ENCODE data around the gene PSMG3.

- TF ChIP-seq ARNT (IDR thresholded peaks at IDR 0.05) (no peak), SP1 (IDR thresholded peaks at IDR 0.05) (no peak), ZNF384 (IDR thresholded peaks at IDR 0.05) (no peak), HDGF (IDR thresholded peaks at IDR 0.05; ENCODE audit: borderline replicate concordance) (no peak), FOXA1 (IDR thresholded peaks at IDR 0.05) (no peak), PKNOX1 (IDR thresholded peaks at IDR 0.05) (peak; percentile 60), ELF4 (IDR thresholded peaks at IDR 0.05) (no peak), NFRKB (IDR thresholded peaks at IDR 0.05) (no peak), TARDBP (IDR thresholded peaks at IDR 0.05) (no peak)
Observed at GRCh38 chr7:1586126-1586826, 16.4 kb upstream of the PSMG3 start.

Data from HEK293T (cell line).